ENCODE data around the gene AOPEP. TPM values are rescaled to one million over a fixed set of nuclear protein-coding genes. Genes with fewer than 3 reads are reported as not detected.

AOPEP gene
- total RNA-seq, 1 experiment from 2014 or later = 15.0 TPM

GRCh38 chr9:94725293-94725692 is 1.2 kb upstream of the AOPEP start:
- H3K4me3 Mint-ChIP-seq = no peak overlapping the region
- H4K8ac ChIP-seq (replicated peaks; ENCODE audit: insufficient read length, low read depth, low read length) = no peak overlapping the region

More at GRCh38 chr9:94725293-94725692, 1.2 kb upstream of the AOPEP start:
- Histone ChIP-seq H2BK20ac (ENCODE audit: low read depth, low read length, poor library complexity, severe bottlenecking) (no peak overlapping the region), H3K56ac (ENCODE audit: insufficient read length, low read depth, low read length) (no peak overlapping the region), H2AFZ (ENCODE audit: low read length) (peak overlapping the region; percentile 65), H3K4me1 (ENCODE audit: insufficient read depth, low read length) (no peaks in the 10 kb centered on the region; the same call in 1 of the 2 replicates), H2BK5ac (ENCODE audit: insufficient read length, low read length) (no peak overlapping the region), H3K9ac (ENCODE audit: extremely low read depth, insufficient read length, low read length) (no peak overlapping the region), H3K4ac (ENCODE audit: low read depth, low read length) (no peak overlapping the region), H3K79me1 (ENCODE audit: insufficient read depth, low read depth, low read length, poor library complexity, severe bottlenecking) (no peaks in the 10 kb centered on the region), H3K27ac (ENCODE audit: insufficient read length, low read depth, low read length) (no peak overlapping the region), H3K79me2 (ENCODE audit: insufficient read depth, low read length) (no peaks in the 10 kb centered on the region; the same call in 1 of the 2 replicates), H3K14ac (ENCODE audit: insufficient read depth, low read length) (no peak overlapping the region), H4K20me1 (ENCODE audit: control insufficient read depth, insufficient read depth, insufficient read length) (no peaks in the 10 kb centered on the region), H4K91ac (ENCODE audit: insufficient read length, low read depth, low read length) (no peak overlapping the region), H3K23ac (ENCODE audit: insufficient read length, low read depth, low read length) (no peak overlapping the region), H2BK120ac (ENCODE audit: low read depth, low read length, poor library complexity, severe bottlenecking) (no peak overlapping the region), H3K9me3 (ENCODE audit: control insufficient read depth, low read depth, low read length) (no peaks in the 10 kb centered on the region), H2BK12ac (ENCODE audit: insufficient read length, low read depth, low read length) (no peak overlapping the region), H4K5ac (ENCODE audit: insufficient read length, low read depth, low read length) (peak overlapping the region; percentile 95), H2AK5ac (ENCODE audit: insufficient read length, low read length) (no peak overlapping the region), H2BK15ac (ENCODE audit: low read depth, low read length) (no peak overlapping the region), H3K27me3 (ENCODE audit: insufficient read depth, low read length) (no peaks in the 10 kb centered on the region), H3K4me2 (ENCODE audit: insufficient read depth, insufficient read length, low read length) (no peak overlapping the region), H3T11ph (ENCODE audit: low read length) (no peak overlapping the region), H3K23me2 (ENCODE audit: insufficient read length, low read depth, low read length, poor library complexity, severe bottlenecking) (peaks cover 2% of the 10 kb centered on the region), H3K18ac (ENCODE audit: insufficient read length, low read depth, low read length) (no peak overlapping the region)
- Mint-ChIP-seq H3K27ac (no peak overlapping the region), H3K4me1 (peaks cover 2 to 8% of the 10 kb centered on the region in 2 experiments; a peak in 1 of 4 replicates), H3K36me3 (ENCODE audit: insufficient read depth in 1 of 3, low read depth in 3 of 3) (peaks cover 0 to 3% (median 0%) of the 10 kb centered on the region in 3 experiments; a peak in 1 of 7 replicates), H3K9me3 (peaks cover 0 to 3% of the 10 kb centered on the region in 2 experiments; a peak in 2 of 5 replicates), H3K27me3 (ENCODE audit: low read depth) (no peaks in the 10 kb centered on the region)
- TF ChIP-seq, protein P1, sequence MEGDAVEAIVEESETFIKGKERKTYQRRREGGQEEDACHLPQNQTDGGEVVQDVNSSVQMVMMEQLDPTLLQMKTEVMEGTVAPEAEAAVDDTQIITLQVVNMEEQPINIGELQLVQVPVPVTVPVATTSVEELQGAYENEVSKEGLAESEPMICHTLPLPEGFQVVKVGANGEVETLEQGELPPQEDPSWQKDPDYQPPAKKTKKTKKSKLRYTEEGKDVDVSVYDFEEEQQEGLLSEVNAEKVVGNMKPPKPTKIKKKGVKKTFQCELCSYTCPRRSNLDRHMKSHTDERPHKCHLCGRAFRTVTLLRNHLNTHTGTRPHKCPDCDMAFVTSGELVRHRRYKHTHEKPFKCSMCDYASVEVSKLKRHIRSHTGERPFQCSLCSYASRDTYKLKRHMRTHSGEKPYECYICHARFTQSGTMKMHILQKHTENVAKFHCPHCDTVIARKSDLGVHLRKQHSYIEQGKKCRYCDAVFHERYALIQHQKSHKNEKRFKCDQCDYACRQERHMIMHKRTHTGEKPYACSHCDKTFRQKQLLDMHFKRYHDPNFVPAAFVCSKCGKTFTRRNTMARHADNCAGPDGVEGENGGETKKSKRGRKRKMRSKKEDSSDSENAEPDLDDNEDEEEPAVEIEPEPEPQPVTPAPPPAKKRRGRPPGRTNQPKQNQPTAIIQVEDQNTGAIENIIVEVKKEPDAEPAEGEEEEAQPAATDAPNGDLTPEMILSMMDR (conservative IDR thresholded peaks at IDR 0.05) = no peak
- no peak for DNase-seq
- WGBS (ENCODE audit: extremely low coverage, insufficient read length, low lambda C conversion rate) = no CpG with 5 or more reads among the region's 3 CpGs
